OCI-LY1 (cell line): ENCODE measurements around the gene ITGA1.

Source experiments
- H2AFZ ChIP-seq: fragments of 200-600 bp; sonication (generic), shearing (Covaris generic); 2 replicates; pipeline ENCODE4 v1.6.0; 2014; ENCODE audit warnings: antibody characterized with exemption, mild to moderate bottlenecking, low read length
- H3F3A ChIP-seq: fragments of 200-600 bp; sonication (generic), shearing (Covaris generic); 2 replicates; pipeline ENCODE4 v1.6.0; 2014; ENCODE audit warnings: mild to moderate bottlenecking, antibody characterized with exemption, low read length, moderate library complexity; ENCODE audit not compliant: insufficient read depth
- H3K27ac ChIP-seq: fragments of 200-600 bp; sonication (generic); 2 replicates; pipeline ENCODE4 v1.5.1; 2014; ENCODE audit warnings: low read length, mixed run types, mild to moderate bottlenecking, low read depth; ENCODE audit not compliant: poor library complexity, severe bottlenecking
- H3K27me3 ChIP-seq: fragments of 200-600 bp; sonication (generic); 2 replicates; pipeline ENCODE4 v1.6.0; 2014; ENCODE audit warnings: antibody characterized with exemption, mild to moderate bottlenecking, low read length, moderate library complexity; ENCODE audit not compliant: insufficient read depth
- H3K36me3 ChIP-seq: fragments of 200-600 bp; sonication (generic); 2 replicates; pipeline ENCODE4 v1.6.1; 2014; ENCODE audit warnings: mild to moderate bottlenecking, antibody characterized with exemption, low read length, moderate library complexity, mixed read lengths; ENCODE audit not compliant: insufficient read depth
- H3K4me1 ChIP-seq: fragments of 200-600 bp; sonication (generic); 2 replicates; pipeline ENCODE4 v1.5.1; 2014; ENCODE audit warnings: mild to moderate bottlenecking, low read length, moderate library complexity; ENCODE audit not compliant: insufficient read depth, severe bottlenecking
- H3K4me2 ChIP-seq: fragments of 200-600 bp; sonication (generic), shearing (Covaris generic); 2 replicates; pipeline ENCODE4 v1.6.1; 2014; ENCODE audit warnings: low read length
- H3K4me3 ChIP-seq: fragments of 200-600 bp; sonication (generic); 2 replicates; pipeline ENCODE4 v1.5.1; 2014; ENCODE audit warnings: low read length, low read depth, mild to moderate bottlenecking, mixed read lengths; ENCODE audit not compliant: poor library complexity, severe bottlenecking
- H3K79me2 ChIP-seq: fragments of 200-600 bp; shearing (Covaris generic); 2 replicates; pipeline ENCODE4 v1.6.1; 2016; ENCODE audit warnings: mixed run types, low read length, mixed read lengths; ENCODE audit not compliant: insufficient read depth
- H3K9ac ChIP-seq: fragments of 200-600 bp; sonication (generic), shearing (Covaris generic); 2 replicates; pipeline ENCODE4 v1.6.1; 2014; ENCODE audit warnings: mild to moderate bottlenecking, low read length, mixed read lengths
- H3K9me2 ChIP-seq: fragments of 200-600 bp; sonication (generic), shearing (Covaris generic); 2 replicates; pipeline ENCODE4 v1.6.1; 2014; ENCODE audit warnings: low read depth, mild to moderate bottlenecking, low read length, mixed read lengths
- H3K9me3 ChIP-seq: fragments of 200-600 bp; shearing (Covaris generic); 2 replicates; pipeline ENCODE4 v1.6.1; 2014; ENCODE audit warnings: low read length, mixed read lengths
- H4K20me1 ChIP-seq: fragments of 200-600 bp; sonication (generic), shearing (Covaris generic); 2 replicates; pipeline ENCODE4 v1.6.0; 2016; ENCODE audit warnings: mild to moderate bottlenecking, low read length; ENCODE audit not compliant: insufficient read depth
- CTCF ChIP-seq: fragments of 200-600 bp; sonication (generic), shearing (Covaris generic); IDR thresholded peaks from 2 replicates; pipeline ENCODE4 v1.5.1; 2017; ENCODE audit warnings: mild to moderate bottlenecking, antibody characterized with exemption, low read length, moderate library complexity, mixed read lengths
- EZH2 ChIP-seq: fragments of 200-600 bp; sonication (generic), shearing (Covaris generic); IDR thresholded peaks from 2 replicates; pipeline ENCODE4 v1.8.0; 2017; ENCODE audit warnings: borderline replicate concordance, mixed run types, mild to moderate bottlenecking, antibody characterized with exemption, low read length, moderate library complexity, mixed read lengths

Gene ITGA1

GRCh38 chr5:52791366-52791765, 3.6 kb downstream of the ITGA1 start:
- TF ChIP-seq EZH2 (no peak), CTCF (no peak)
- no peaks in the 10 kb centered on the region for H4K20me1 ChIP-seq
- H3K4me2 ChIP-seq: no peak overlapping the region
- H3K9ac ChIP-seq: no peak overlapping the region
- H3F3A ChIP-seq: no peaks in the 10 kb centered on the region
- H3K36me3 ChIP-seq: no peaks in the 10 kb centered on the region
- no peaks in the 10 kb centered on the region for H3K4me1 ChIP-seq
- H3K27me3 ChIP-seq: no peaks in the 10 kb centered on the region
- H3K27ac ChIP-seq: no peak overlapping the region
- no peaks in the 10 kb centered on the region for H3K9me2 ChIP-seq
- H3K9me3 ChIP-seq: no peaks in the 10 kb centered on the region
- H2AFZ ChIP-seq: no peak overlapping the region
- H3K4me3 ChIP-seq: no peak overlapping the region
- no peaks in the 10 kb centered on the region for H3K79me2 ChIP-seq

- no peak overlapping the region for H3K9ac ChIP-seq
- H2AFZ ChIP-seq: no peak overlapping the region
- H4K20me1 ChIP-seq: no peaks in the 10 kb centered on the region
- H3K9me3 ChIP-seq: no peaks in the 10 kb centered on the region
- no peaks in the 10 kb centered on the region for H3K36me3 ChIP-seq
- H3K27me3 ChIP-seq: no peaks in the 10 kb centered on the region
- H3K79me2 ChIP-seq: no peaks in the 10 kb centered on the region
- H3K4me2 ChIP-seq: no peak overlapping the region
- no peaks in the 10 kb centered on the region for H3F3A ChIP-seq
- no peak overlapping the region for H3K4me3 ChIP-seq
- H3K9me2 ChIP-seq: no peaks in the 10 kb centered on the region
- TF ChIP-seq CTCF (no peak), EZH2 (no peak)
- H3K27ac ChIP-seq: no peak overlapping the region
- H3K4me1 ChIP-seq: peaks cover 12% of the 10 kb centered on the region
These were observed 6.8 kb downstream of the ITGA1 start for GRCh38 chr5:52794519-52794918.

GRCh38 chr5:52796031-52796430, 8.3 kb downstream of the ITGA1 start:
- H3K4me3 ChIP-seq: no peak overlapping the region
- H4K20me1 ChIP-seq: no peaks in the 10 kb centered on the region
- H3K27ac ChIP-seq: no peak overlapping the region
- H3K36me3 ChIP-seq: no peaks in the 10 kb centered on the region
- H3K9me3 ChIP-seq: no peaks in the 10 kb centered on the region
- H3K4me2 ChIP-seq: no peak overlapping the region
- no peak for TF ChIP-seq EZH2
- TF ChIP-seq CTCF: no peak
- no peaks in the 10 kb centered on the region for H3F3A ChIP-seq
- H3K9ac ChIP-seq: no peak overlapping the region
- no peaks in the 10 kb centered on the region for H3K27me3 ChIP-seq
- peaks cover 9% of the 10 kb centered on the region for H3K79me2 ChIP-seq
- H3K9me2 ChIP-seq: no peaks in the 10 kb centered on the region
- no peak overlapping the region for H2AFZ ChIP-seq
- H3K4me1 ChIP-seq: peaks cover 14% of the 10 kb centered on the region
